ENCODE results near the gene KRTAP10-3. TPM values are rescaled to one million over a fixed set of nuclear protein-coding genes. Genes with fewer than 3 reads are reported as not detected.

KRTAP10-3 gene
- total RNA-seq, 3 donors from 2014 or later = not detected

DNA sequence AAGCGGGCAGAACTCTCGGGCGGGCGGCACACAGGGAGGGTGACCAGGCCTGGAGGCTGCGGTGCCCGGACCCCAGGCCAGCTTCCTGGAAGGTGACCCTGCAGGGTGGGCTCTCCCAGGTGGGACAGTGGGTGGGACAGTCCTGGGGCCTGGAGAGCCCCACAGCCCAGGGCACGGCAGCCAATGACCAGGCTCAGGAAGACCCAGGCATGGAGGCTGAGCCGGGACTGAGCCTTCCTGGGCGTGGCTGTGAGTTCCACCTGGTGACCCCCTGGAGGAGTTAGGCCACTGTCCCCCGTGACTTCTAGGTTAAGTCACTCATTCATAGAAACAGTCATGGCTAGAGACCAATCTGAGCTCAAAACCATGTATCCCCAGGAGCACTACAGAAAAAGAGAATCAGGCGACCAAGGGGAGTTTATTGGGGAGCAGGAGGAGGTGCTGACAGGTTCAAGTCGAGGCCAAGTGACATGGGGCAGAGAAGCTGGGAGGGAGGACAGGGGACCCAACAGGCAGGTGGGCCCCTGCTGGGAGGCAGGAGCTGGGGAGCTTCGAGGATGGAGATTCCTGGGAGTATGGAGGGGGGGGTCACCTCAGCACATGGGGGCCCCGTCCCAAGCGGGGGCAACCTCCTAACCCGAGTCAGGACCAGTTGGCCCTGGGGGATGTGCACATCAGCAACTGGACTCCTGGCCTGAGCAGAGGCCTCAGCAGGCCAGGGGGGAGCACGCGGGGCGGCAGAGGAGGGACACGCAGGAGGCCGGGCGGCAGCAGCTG is 20.6 kb upstream of the KRTAP10-3 start:
- Histone ChIP-seq H3K36me3 (ENCODE audit: low read depth) (no peaks in the 10 kb centered on the region), H3K4me1 (ENCODE audit: low read depth) (peaks cover 6% of the 10 kb centered on the region), H3K4me3 (no peak overlapping the region), H3K9me3 (peaks cover 12% of the 10 kb centered on the region)
- TF ChIP-seq, protein P1, sequence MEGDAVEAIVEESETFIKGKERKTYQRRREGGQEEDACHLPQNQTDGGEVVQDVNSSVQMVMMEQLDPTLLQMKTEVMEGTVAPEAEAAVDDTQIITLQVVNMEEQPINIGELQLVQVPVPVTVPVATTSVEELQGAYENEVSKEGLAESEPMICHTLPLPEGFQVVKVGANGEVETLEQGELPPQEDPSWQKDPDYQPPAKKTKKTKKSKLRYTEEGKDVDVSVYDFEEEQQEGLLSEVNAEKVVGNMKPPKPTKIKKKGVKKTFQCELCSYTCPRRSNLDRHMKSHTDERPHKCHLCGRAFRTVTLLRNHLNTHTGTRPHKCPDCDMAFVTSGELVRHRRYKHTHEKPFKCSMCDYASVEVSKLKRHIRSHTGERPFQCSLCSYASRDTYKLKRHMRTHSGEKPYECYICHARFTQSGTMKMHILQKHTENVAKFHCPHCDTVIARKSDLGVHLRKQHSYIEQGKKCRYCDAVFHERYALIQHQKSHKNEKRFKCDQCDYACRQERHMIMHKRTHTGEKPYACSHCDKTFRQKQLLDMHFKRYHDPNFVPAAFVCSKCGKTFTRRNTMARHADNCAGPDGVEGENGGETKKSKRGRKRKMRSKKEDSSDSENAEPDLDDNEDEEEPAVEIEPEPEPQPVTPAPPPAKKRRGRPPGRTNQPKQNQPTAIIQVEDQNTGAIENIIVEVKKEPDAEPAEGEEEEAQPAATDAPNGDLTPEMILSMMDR (IDR thresholded peaks at IDR 0.05) = no peak
- intact Hi-C loops (cut with DNase I, micrococcal nuclease) = no loop called here
- ATAC-seq = no peak
- no peak for DNase-seq

DNA sequence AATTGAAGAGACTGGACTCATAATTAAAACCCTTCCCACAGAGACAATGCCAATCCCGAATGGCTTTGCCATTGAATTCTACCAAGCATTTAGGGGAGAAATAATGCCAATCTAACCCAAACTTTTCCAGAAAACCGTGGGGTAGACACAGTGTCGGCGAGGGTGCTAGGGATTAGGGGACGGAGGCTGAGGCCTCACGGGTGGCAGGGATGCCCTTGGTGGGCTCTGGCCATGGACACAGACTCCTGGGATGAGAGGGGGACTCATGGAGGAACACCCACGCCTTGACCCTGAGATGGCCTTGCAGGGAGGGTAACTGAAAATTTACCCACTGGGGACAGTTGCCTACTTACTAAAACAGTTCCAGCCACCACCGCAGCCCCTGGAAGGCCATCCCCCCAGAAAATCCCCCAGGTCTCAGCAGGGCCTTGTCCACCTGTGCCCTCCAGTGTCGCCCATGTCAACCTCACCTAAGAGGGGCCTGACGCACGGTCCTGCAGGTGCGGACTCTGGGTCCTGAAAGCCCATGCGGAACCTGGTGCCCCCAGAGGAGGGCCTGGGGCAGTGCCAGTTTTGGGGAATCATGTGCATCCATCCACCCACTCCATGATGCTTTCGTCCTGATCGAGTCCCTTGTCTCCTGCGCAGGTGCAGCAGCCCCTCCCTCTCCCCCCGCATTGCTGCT is 19.9 kb upstream of the KRTAP10-3 start:
- intact Hi-C loops (cut with DNase I, micrococcal nuclease) = no loop called here
- TF ChIP-seq, protein P1 (IDR thresholded peaks at IDR 0.05) = no peak
- H3K9me3 ChIP-seq = peaks cover 12% of the 10 kb centered on the region
- no peak overlapping the region for H3K4me3 ChIP-seq
- peaks cover 7% of the 10 kb centered on the region for H3K4me1 ChIP-seq (ENCODE audit: low read depth)
- H3K36me3 ChIP-seq (ENCODE audit: low read depth) = no peaks in the 10 kb centered on the region
- DNase-seq (no peak), ATAC-seq (no peak)

DNA sequence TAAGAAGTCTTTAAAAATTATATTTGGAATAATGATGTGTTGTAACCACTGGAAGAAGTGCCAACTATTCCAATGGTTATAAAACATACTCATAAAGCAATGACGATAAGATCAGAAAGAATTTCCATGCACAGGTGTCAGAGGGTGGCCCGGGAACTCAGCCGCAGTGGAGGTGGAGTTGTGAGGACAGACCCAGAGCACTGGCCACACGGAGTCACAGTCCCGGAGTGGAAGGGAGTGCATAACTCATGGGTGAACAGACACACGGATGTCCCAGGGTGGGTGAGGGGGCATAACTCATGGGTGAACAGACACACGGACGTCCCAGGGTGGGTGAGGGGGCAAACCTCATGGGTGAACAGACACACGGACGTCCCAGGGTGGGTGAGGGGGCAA is 17.4 kb upstream of the KRTAP10-3 start:
- no peak for DNase-seq
- H3K4me3 ChIP-seq = no peak overlapping the region
- intact Hi-C loops (cut with DNase I, micrococcal nuclease) = no loop called here
- H3K36me3 ChIP-seq (ENCODE audit: low read depth) = no peaks in the 10 kb centered on the region
- TF ChIP-seq, protein P1 (IDR thresholded peaks at IDR 0.05) = no peak
- H3K9me3 ChIP-seq = peaks cover 5% of the 10 kb centered on the region
- peaks cover 7% of the 10 kb centered on the region for H3K4me1 ChIP-seq (ENCODE audit: low read depth)
- ATAC-seq = no peak

DNA sequence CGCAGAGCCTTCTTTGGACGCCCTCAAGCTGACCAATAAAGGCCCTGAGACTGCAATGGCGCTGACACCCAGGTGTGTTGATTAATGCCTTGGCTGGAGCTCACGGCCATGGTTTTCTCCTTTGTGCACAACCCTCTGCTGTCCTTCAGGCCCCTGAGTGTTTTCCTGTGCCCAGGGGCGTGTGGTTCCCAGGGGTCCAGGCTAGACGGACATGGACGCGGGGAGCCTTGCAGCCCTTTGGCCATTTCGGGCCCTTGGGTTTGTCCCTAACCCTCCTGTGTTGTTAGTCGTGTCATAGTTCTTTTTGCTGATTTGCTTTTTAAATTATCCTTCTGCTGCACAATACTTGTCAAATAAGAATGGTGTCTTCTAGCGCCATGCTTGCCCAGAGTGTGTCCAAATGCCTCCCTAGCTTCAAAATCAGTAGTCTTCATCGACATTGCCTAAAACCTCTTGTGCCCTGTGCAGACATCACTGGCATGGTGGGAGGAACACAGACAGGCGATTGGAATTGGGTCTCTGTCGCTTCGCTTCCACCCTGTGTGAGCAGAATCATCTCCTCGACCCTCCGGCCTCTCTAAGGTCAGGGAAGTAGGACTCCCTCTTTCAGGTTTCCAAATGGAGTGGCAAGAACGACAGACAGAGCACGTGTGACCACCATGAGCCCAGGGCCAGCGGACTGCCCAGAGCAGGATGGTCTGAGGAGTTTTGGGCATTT is 16.9 kb upstream of the KRTAP10-3 start:
- DNase-seq = no peak
- ATAC-seq = no peak

More for the DNA sequence above, 16.9 kb upstream of the KRTAP10-3 start:
- Histone ChIP-seq H3K36me3 (ENCODE audit: low read depth) (no peaks in the 10 kb centered on the region), H3K9me3 (peaks cover 3% of the 10 kb centered on the region), H3K4me3 (no peak overlapping the region), H3K4me1 (ENCODE audit: low read depth) (peaks cover 7% of the 10 kb centered on the region)
- intact Hi-C loops (cut with DNase I, micrococcal nuclease) = no loop called here
- TF ChIP-seq, protein P1 (IDR thresholded peaks at IDR 0.05) = no peak

Data from mucosa of descending colon (tissue), 3 donors.